Immature natural killer cell (primary cell): ENCODE data around the gene IGSF10. TPM values are rescaled to one million over a fixed set of nuclear protein-coding genes. Genes with fewer than 3 reads are reported as not detected.

Source experiments
- DNase-seq, 3 donors: peaks; one replicate each; pipeline ENCODE4 v3.0.0; 2022; ENCODE audit warnings: mixed read lengths in 1 of 3
- H3K27ac Mint-ChIP-seq, 6 donors: one replicate each; pipeline ENCODE4 v1.8.0; 2020; ENCODE audit warnings: mixed read lengths in 6 of 6, mild to moderate bottlenecking in 5 of 6, inconsistent platforms in 4 of 6, moderate library complexity in 3 of 6
- H3K27me3 Mint-ChIP-seq, 3 donors: one replicate each; pipeline ENCODE4 v1.8.0; 2020 to 2021; ENCODE audit warnings: low read depth in 3 of 3, mild to moderate bottlenecking in 3 of 3, mixed read lengths in 3 of 3, moderate library complexity in 3 of 3, inconsistent platforms in 1 of 3
- H3K36me3 Mint-ChIP-seq, 3 donors: one replicate each; pipeline ENCODE4 v1.8.0; 2020; ENCODE audit warnings: mixed read lengths in 3 of 3, inconsistent platforms in 2 of 3, mild to moderate bottlenecking in 2 of 3
- H3K4me1 Mint-ChIP-seq, 2 donors: one replicate each; pipeline ENCODE4 v1.8.0; 2020; ENCODE audit warnings: inconsistent platforms in 2 of 2, mild to moderate bottlenecking in 2 of 2, mixed read lengths in 2 of 2, moderate library complexity in 1 of 2
- H3K4me3 Mint-ChIP-seq, 5 donors: one replicate each; pipeline ENCODE4 v1.8.0; 2020; ENCODE audit warnings: mild to moderate bottlenecking in 5 of 5, mixed read lengths in 5 of 5, inconsistent platforms in 3 of 5, moderate library complexity in 3 of 5
- H3K9me3 Mint-ChIP-seq, 6 donors: one replicate each; pipeline ENCODE4 v1.8.0; 2020; ENCODE audit warnings: mild to moderate bottlenecking in 6 of 6, mixed read lengths in 6 of 6, inconsistent platforms in 4 of 6, moderate library complexity in 3 of 6
- polyA plus RNA-seq, 3 donors: library from polyadenylated mRNA; unstranded; fragments of 300-500 nt; fragmentation: Illumina TruSeq; gene quantifications; one replicate each; pipeline ENCODE4 v1.2.3, GENCODE V29; 2021

The IGSF10 gene
- polyA plus RNA-seq, 3 donors from 2014 or later = not detected

DNA sequence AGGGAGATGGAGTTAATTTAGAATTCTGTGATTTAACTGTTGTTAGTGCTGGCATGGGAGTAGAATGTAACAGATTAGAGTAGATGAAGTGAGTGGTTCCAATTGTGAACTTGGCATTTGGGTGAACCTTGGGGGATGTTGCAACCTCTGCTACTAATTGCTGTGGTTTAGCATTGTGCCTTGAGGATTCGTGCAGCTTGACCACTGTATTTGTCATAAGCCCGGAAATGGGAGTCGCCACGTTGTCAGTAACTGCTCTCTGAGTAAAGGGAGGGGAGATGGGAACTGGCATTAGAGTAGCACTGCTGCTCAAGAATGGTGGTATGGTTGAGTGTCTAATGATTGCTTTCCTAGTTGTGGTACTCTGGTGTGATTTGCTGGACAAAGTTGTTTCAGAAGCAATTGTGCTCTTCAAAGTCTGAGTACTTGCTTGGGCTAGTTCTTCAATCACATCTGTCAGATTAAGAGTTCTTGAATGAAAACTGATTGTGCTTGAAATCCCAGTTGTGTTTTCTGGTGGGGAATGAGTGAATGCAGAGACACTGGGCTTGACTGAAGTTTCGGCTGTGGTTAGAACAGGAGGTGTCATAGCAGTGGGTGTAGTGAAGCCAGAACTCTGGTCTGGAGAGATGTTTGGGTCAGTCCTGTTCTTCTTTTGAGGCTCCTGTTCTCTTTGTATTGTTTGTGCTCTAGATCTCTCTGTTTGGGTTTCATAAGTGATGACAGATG, 15.4 kb downstream of the IGSF10 start:
- DNase-seq = no peak
- Mint-ChIP-seq H3K4me1 (no peaks in the 10 kb centered on the region), H3K4me3 (no peak overlapping the region), H3K36me3 (no peaks in the 10 kb centered on the region), H3K27ac (no peak overlapping the region), H3K9me3 (no peaks in the 10 kb centered on the region), H3K27me3 (peaks cover 0 to 4% (median 4%) of the 10 kb centered on the region in 3 donors)

DNA sequence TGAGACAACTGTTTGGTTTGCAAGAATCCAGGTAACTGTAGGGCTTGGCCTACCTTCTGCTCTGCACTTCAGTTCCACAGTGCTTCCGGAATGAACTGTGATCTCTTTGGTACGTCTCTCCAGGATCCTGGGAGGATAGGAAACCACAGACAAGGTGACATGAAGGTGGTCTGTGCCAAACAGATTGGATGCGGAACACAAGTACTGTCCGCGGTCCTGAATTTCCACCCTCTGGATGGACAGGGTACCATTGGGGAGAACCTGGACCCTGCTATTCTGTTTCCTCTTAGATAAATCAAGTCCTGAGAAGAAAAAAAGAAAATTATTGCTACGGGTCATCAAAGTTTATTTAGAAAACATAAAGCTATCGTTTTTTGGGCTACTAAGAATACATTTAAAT, 17.3 kb downstream of the IGSF10 start:
- no peaks in the 10 kb centered on the region for H3K9me3 Mint-ChIP-seq
- no peaks in the 10 kb centered on the region for H3K36me3 Mint-ChIP-seq
- DNase-seq = no peak
- peaks cover 0 to 4% (median 2%) of the 10 kb centered on the region in 3 donors for H3K27me3 Mint-ChIP-seq
- no peak overlapping the region for H3K4me3 Mint-ChIP-seq
- no peak overlapping the region for H3K27ac Mint-ChIP-seq
- no peaks in the 10 kb centered on the region for H3K4me1 Mint-ChIP-seq

DNA sequence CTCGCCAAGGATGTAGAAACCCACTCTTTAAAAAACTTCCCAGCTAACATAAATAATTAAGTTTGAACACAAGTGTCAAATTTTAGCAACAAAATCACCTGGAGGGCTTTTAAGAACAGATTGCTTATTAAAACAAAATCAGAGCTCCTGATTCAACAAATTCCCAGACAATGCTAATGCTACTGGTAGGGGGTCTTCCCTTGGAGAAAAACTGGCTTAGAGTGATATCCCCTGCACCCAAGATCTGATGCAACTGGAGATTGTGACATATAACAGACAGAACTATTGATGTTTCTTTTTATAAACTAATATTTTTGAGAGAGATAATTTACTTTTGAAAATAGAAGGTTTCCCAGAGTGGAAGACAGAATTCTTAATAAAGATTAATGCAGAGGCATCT, 19.9 kb downstream of the IGSF10 start:
- H3K4me3 Mint-ChIP-seq = no peak overlapping the region
- H3K4me1 Mint-ChIP-seq = no peaks in the 10 kb centered on the region
- H3K9me3 Mint-ChIP-seq = no peaks in the 10 kb centered on the region
- no peak overlapping the region for H3K27ac Mint-ChIP-seq
- DNase-seq = no peak
- H3K36me3 Mint-ChIP-seq = no peaks in the 10 kb centered on the region
- H3K27me3 Mint-ChIP-seq = peaks cover 0 to 4% (median 0%) of the 10 kb centered on the region in 3 donors

- H3K36me3 Mint-ChIP-seq = no peaks in the 10 kb centered on the region
- no peak overlapping the region for H3K27ac Mint-ChIP-seq
- no peak overlapping the region for H3K4me3 Mint-ChIP-seq
- DNase-seq = peak; percentile 12 to 22 (median 21)
- H3K4me1 Mint-ChIP-seq = no peaks in the 10 kb centered on the region
- no peaks in the 10 kb centered on the region for H3K9me3 Mint-ChIP-seq
- H3K27me3 Mint-ChIP-seq = peaks cover 0 to 4% (median 0%) of the 10 kb centered on the region in 3 donors
These were observed 21.2 kb downstream of the IGSF10 start for GRCh38 chr3:151439652-151440125.

GRCh38 chr3:151437906-151438305, 23.0 kb downstream of the IGSF10 start:
- no peak overlapping the region for H3K27ac Mint-ChIP-seq
- no peaks in the 10 kb centered on the region for H3K4me1 Mint-ChIP-seq
- H3K4me3 Mint-ChIP-seq = no peak overlapping the region
- H3K9me3 Mint-ChIP-seq = no peaks in the 10 kb centered on the region
- H3K27me3 Mint-ChIP-seq = peaks cover 0 to 4% (median 0%) of the 10 kb centered on the region in 3 donors
- no peaks in the 10 kb centered on the region for H3K36me3 Mint-ChIP-seq
- DNase-seq = no peak

DNA sequence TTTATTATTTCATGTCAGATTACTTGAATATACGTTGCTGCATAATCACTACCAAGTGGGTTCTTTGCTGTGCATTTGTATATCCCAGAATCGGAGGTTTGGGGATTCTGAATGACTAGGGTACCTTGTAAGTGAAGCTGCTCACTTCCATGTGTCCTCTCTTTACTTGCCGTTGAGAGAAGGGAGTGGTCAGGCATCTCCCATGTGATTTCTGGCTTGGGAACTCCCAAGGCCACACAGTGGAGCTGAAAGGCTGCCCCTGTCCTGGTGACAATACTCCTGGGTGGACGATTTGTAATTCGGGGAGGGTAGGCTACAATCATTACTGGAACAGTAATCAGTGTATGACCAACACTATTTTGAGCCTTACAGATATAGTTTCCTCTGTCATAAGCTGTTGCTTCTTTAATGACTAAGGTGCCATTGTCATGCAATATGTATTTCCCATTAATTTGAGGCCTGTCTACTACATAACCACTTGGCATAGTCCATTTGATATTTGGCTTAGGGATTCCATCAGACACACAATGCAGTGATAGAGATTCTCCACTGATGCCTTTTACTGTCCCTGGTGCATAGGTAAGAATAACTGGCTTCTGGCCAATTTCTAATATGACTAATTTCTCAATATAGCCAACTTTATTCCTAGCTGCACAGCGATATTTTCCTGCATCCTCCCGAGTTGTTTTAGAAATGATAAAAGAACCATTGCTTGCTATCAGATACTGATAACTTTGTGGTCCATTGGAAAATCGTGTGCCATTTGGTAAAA, 24.0 kb downstream of the IGSF10 start:
- Mint-ChIP-seq H3K27ac (no peak overlapping the region), H3K9me3 (no peaks in the 10 kb centered on the region), H3K27me3 (peaks cover 0 to 2% (median 0%) of the 10 kb centered on the region in 3 donors), H3K36me3 (no peaks in the 10 kb centered on the region), H3K4me1 (no peaks in the 10 kb centered on the region), H3K4me3 (no peak overlapping the region)
- DNase-seq = no peak

DNA sequence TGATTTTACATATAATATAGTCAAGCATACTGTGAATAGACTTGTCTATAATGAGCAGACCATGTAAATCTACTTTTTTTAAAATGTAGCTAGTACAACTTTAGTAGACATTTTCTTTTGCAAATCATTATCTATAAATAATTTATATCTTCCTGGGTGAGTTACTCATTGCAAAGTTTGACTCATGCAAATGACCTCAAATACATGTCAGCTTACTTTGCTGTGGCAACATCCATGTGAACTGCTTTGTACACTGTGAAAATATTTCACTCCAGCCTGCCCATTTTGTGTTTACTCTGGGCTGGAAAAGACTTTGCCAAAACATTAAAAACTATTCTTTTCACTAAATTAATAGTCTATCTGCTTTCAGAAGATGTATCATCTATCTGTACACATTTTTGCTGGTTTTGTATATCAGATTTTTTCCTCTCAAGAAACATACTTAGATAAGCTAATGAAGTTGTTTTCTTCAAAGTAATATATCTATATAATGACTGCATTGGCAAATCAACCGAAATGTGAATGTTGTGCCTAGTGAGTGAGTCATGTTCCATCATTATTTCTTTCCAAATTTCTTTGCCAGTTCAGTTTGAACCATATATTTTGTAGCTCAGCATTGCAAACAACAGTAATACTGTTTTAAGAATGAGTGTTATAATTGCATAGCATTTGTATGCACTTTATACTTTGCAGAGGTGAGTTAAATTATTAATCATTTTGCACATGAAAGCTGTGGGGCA, 26.5 kb downstream of the IGSF10 start:
- no peaks in the 10 kb centered on the region for H3K36me3 Mint-ChIP-seq
- peaks cover 0 to 2% (median 0%) of the 10 kb centered on the region in 3 donors for H3K27me3 Mint-ChIP-seq
- H3K27ac Mint-ChIP-seq = no peak overlapping the region
- H3K4me3 Mint-ChIP-seq = no peak overlapping the region
- H3K4me1 Mint-ChIP-seq = no peaks in the 10 kb centered on the region
- no peak for DNase-seq
- no peaks in the 10 kb centered on the region for H3K9me3 Mint-ChIP-seq

DNA sequence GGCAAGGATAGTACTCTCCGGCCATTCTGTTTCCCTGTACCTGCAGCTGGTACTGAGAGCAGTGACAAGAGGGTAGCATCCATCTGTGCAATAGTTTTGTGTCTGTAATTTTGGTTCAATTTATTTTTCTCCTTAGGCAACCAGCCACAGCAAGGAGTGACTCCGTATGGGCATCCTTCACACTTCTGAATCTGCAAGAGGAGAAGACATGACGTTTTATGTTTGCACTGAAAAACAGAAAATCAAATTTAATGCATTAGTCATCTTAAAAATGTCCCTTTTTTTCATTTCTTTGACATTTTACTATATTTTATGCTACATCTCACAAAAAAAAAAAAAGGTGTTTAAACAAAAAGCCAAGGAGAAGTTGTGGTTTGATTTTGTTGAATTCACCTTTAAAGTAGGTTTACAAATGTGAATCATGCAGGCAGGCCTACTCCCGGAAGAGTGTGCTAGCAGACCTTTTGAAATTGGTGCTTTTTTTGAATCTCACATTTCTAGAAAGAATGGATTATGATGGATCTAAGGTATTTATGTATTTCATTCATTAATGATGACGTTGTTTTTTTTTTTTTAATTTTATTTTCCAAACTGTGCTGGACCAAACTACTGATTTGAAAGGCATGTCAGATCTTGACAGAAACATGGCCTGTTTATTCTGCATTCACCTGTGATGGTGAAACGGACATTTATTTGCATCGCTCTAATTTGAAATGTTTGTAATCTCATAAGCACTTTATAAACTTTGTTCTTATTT, 28.1 kb downstream of the IGSF10 start:
- no peak for DNase-seq
- H3K36me3 Mint-ChIP-seq = no peaks in the 10 kb centered on the region
- no peak overlapping the region for H3K27ac Mint-ChIP-seq
- H3K27me3 Mint-ChIP-seq = peaks cover 0 to 5% (median 0%) of the 10 kb centered on the region in 3 donors
- no peaks in the 10 kb centered on the region for H3K4me1 Mint-ChIP-seq
- peaks cover 0 to 2% (median 0%) of the 10 kb centered on the region in 6 donors for H3K9me3 Mint-ChIP-seq
- H3K4me3 Mint-ChIP-seq = no peak overlapping the region

GRCh38 chr3:151431940-151432339, 28.9 kb downstream of the IGSF10 start:
- DNase-seq = no peak
- Mint-ChIP-seq H3K4me3 (no peak overlapping the region), H3K27me3 (peaks cover 0 to 5% (median 0%) of the 10 kb centered on the region in 3 donors), H3K27ac (no peak overlapping the region), H3K4me1 (no peaks in the 10 kb centered on the region), H3K9me3 (peaks cover 0 to 2% (median 0%) of the 10 kb centered on the region in 6 donors), H3K36me3 (no peaks in the 10 kb centered on the region)

GRCh38 chr3:151430821-151431484, 29.9 kb downstream of the IGSF10 start:
- H3K36me3 Mint-ChIP-seq = no peaks in the 10 kb centered on the region
- no peak overlapping the region for H3K27ac Mint-ChIP-seq

DNA sequence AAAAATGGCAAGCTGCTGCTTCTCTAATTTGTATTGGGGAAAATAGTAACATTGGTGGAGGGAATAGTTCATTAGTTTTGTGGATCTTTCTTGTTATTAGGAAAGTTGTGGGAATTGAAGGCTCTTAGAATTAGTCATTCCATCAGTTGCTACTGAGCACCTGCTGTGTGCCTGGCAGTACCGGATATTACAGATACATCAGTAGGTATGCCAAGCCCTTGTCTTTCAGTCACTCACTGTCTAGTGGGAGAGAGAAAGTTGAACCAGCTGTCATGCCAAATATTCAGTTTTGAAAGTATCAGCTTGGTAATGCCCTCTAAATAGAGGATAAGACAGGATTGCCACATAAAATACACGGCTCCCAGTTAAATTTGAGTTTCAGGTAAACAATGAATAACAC, 32.5 kb downstream of the IGSF10 start:
- Mint-ChIP-seq H3K36me3 (no peaks in the 10 kb centered on the region), H3K27ac (no peak overlapping the region), H3K4me3 (no peak overlapping the region), H3K9me3 (peaks cover 0 to 2% (median 0%) of the 10 kb centered on the region in 6 donors), H3K4me1 (peaks cover 2 to 13% of the 10 kb centered on the region in 2 donors), H3K27me3 (peaks cover 2 to 5% (median 4%) of the 10 kb centered on the region in 3 donors)
- no peak for DNase-seq

More at GRCh38 chr3:151430821-151431484, 29.9 kb downstream of the IGSF10 start:
- Mint-ChIP-seq H3K4me1 (peaks cover 2 to 8% of the 10 kb centered on the region in 2 donors), H3K4me3 (no peak overlapping the region), H3K27me3 (peaks cover 0 to 5% (median 0%) of the 10 kb centered on the region in 3 donors), H3K9me3 (peaks cover 0 to 2% (median 0%) of the 10 kb centered on the region in 6 donors)
- DNase-seq = no peak

DNA sequence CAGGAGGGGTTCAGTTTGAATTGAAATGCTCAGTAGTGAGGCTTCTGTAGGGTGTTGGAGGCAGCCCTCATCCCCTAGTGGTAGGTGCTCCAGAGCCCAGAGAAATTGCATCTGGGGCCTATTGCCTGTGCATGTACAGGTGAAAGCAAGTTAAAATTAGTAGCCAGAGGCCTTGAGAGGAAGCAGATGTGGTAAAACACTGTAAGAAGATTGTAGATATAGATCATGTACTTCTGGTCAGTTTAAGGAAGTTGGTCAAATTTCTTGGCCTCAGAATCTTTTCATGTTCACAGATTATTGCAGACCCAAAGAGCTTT, 34.6 kb downstream of the IGSF10 start:
- Mint-ChIP-seq H3K36me3 (no peaks in the 10 kb centered on the region), H3K9me3 (peaks cover 0 to 2% (median 0%) of the 10 kb centered on the region in 6 donors), H3K4me1 (peaks cover 2 to 17% of the 10 kb centered on the region in 2 donors), H3K4me3 (peak overlapping the region in 1 of 5 donors; percentile 4), H3K27me3 (peaks cover 2 to 5% (median 4%) of the 10 kb centered on the region in 3 donors), H3K27ac (no peak overlapping the region)
- DNase-seq = peak in 2 of 3 donors; percentile 2 to 5
